NCI-H1694 (cell line): ENCODE data around the gene CNTN1.
A peak's percentile ranks its signal among the peaks of the same experiment; 100 is the strongest.

ENCODE experiments used
- DNase-seq: peaks from one replicate; lab custom pipeline; 2025; lab: John Stamatoyannopoulos, UW

Gene CNTN1

GRCh38 chr12:40853221-40853620 is 161.0 kb downstream of the CNTN1 start:
- no peak for DNase-seq

GRCh38 chr12:40854604-40855003 is 162.4 kb downstream of the CNTN1 start:
- DNase-seq: no peak

- no peak for DNase-seq
Observed at GRCh38 chr12:40864891-40865290, 172.7 kb downstream of the CNTN1 start.

- DNase-seq: no peak
Observed at GRCh38 chr12:40870981-40871380, 178.7 kb downstream of the CNTN1 start.

GRCh38 chr12:40874868-40875267 is 182.6 kb downstream of the CNTN1 start:
- no peak for DNase-seq

GRCh38 chr12:40889329-40889728 is 197.1 kb downstream of the CNTN1 start:
- DNase-seq: no peak

- no peak for DNase-seq
Observed at GRCh38 chr12:40892528-40892927, 200.3 kb downstream of the CNTN1 start.

GRCh38 chr12:40898505-40898904 is 206.3 kb downstream of the CNTN1 start:
- DNase-seq: no peak

GRCh38 chr12:40903040-40903439 is 210.8 kb downstream of the CNTN1 start:
- DNase-seq: no peak

GRCh38 chr12:40907115-40907527 is 214.9 kb downstream of the CNTN1 start:
- no peak for DNase-seq

GRCh38 chr12:40911676-40912075 is 219.4 kb downstream of the CNTN1 start:
- DNase-seq: no peak

- no peak for DNase-seq
Observed at GRCh38 chr12:40915172-40915571, 222.9 kb downstream of the CNTN1 start.

- no peak for DNase-seq
Observed at GRCh38 chr12:40917561-40917960, 225.3 kb downstream of the CNTN1 start.

GRCh38 chr12:40921563-40922163 is 229.4 kb downstream of the CNTN1 start:
- peak; percentile 1 for DNase-seq

- DNase-seq: no peak
Observed at GRCh38 chr12:40937891-40938290, 245.7 kb downstream of the CNTN1 start.

GRCh38 chr12:40942326-40942725 is 250.1 kb downstream of the CNTN1 start:
- DNase-seq: no peak

GRCh38 chr12:40945772-40946171 is 253.5 kb downstream of the CNTN1 start:
- DNase-seq: no peak

- DNase-seq: peak; percentile 28
Observed at GRCh38 chr12:40946612-40947194, 254.5 kb downstream of the CNTN1 start.

- no peak for DNase-seq
Observed at GRCh38 chr12:40947797-40948196, 255.6 kb downstream of the CNTN1 start.

GRCh38 chr12:40953076-40953475 is 260.8 kb downstream of the CNTN1 start:
- DNase-seq: no peak

- DNase-seq: no peak
Observed at GRCh38 chr12:40957417-40957816, 265.2 kb downstream of the CNTN1 start.

GRCh38 chr12:40959041-40959440 is 266.8 kb downstream of the CNTN1 start:
- no peak for DNase-seq

- no peak for DNase-seq
Observed at GRCh38 chr12:40963751-40964150, 271.5 kb downstream of the CNTN1 start.

GRCh38 chr12:40969796-40970195 is 277.6 kb downstream of the CNTN1 start:
- no peak for DNase-seq
